HG03439 (cell line): ENCODE measurements around the gene CENATAC.
"Not testable (repeated sequence)": the region's sequence is repeated elsewhere in the genome, so short reads cannot be mapped to it uniquely, and the experiment has no call there.

Experiments
- ATAC-seq: cut with Tn5 transposase; IDR thresholded peaks from one replicate; pipeline ENCODE4 v1.9.1; 2021; ENCODE audit warnings: mild to moderate bottlenecking, moderate library complexity; ENCODE audit not compliant: unreplicated experiment

The CENATAC gene

GRCh38 chr11:118997627-118998387 is at the start of gene CENATAC:
CENATAC (plus strand) TSS chr11:118998138; CDS start chr11:118998198, 60 bp downstream.
- peak; percentile 90 for ATAC-seq

DNA sequence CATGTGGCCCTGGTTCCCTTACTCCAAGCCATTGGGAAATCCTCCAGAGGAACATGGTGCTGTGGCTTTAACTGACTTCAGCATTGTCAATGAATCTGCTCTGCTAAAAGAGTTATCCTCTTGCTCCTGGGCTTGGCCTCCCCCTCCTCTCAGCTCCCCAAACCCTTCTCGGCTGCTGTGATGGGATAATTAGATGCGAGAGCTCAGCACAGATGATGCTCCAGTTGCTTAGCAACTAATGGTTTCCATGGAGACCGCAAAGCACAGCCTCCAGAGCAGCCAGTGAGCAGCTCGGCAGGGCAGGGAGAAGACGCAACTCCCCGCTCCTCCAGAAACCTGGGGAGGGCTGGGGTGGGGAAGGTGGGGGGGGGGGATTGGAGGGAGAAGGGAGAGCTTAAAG is 44.7 kb upstream of the CENATAC start:
- ATAC-seq, result no peak

DNA sequence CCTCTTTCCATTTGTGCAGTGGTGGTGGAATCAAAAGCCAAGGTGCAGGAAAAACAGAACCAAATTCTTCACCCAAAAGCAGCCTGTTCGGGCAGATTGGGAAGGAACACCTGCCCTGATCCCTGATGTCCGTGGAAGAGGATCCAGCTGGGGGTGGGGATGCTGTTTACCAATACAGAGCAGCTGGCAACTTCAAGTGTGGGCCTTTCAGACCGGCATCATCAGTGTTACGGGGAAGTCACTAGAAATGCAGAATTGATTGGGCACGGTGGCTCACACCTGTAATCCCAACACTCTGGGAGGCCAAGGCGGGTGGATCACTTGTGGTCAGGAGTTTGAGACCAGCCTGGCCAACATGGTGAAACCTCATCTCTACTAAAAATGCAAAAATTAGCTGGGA is 44.0 kb upstream of the CENATAC start:
- ATAC-seq, result not testable (repeated sequence)

DNA sequence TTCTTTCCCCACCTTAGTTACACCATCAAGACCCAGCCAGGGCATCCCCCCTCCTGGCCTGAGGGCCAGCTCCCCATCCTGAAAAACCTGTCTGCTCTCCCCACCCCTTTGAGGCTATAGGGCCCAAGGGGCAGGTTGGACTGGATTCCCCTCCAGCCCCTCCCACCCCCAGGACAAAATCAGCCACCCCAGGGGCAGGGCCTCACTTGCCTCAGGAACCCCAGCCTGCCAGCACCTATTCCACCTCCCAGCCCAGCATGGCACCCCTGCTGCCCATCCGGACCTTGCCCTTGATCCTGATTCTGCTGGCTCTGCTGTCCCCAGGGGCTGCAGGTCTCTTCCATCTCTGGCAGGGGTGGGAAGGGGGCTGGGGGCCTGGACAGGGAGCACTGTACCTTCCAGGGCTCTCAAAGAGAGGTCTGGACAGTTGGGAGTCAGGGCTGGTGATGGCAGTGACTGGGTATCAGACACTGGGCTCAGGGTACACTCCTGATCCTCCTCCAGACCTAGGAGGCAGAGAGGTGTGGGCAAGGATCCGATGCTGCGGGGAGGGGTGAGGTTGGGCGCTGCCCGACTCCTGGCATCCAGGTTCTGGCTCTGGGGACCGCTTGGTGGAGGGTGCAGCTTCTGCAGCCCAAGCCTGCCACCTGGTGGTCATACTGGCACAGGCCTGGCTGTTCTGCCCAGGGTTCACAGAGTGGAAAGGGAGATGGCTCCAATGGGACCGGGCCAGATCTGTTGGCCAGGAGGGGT is 41.7 kb upstream of the CENATAC start, which contains the start of gene UPK2:
TSS of gene UPK2 (plus strand) at position 205 of the 753 bp plus-strand sequence. CDS start at position 258, 53 bp downstream.
- ATAC-seq, result peak; percentile 64

DNA sequence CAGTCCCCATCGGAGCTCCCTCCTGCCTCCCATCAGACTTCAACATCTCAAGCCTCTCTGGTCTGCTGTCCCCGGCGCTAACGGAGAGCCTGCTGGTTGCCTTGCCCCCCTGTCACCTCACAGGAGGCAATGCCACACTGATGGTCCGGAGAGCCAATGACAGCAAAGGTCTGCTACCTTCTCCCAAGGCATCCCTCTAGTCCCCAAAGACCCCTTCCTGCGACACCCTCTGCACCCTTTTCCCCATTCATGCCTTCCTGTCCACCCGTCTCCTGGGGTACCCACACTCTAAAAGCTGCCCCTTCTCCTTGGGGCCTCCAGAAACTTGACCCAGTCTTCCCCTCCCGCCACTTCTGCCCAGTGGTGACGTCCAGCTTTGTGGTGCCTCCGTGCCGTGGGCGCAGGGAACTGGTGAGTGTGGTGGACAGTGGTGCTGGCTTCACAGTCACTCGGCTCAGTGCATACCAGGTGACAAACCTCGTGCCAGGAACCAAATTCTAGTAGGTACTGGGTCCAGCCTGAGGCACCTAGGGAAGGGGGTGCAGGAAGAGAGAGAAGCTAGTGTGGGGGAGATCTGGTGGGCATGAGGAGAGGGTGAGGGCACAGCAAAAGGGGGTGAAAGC is 41.0 kb upstream of the CENATAC start:
- ATAC-seq, result no peak

- no peak for ATAC-seq
Measured at GRCh38 chr11:118957549-118957948, 40.4 kb upstream of the CENATAC start.

DNA sequence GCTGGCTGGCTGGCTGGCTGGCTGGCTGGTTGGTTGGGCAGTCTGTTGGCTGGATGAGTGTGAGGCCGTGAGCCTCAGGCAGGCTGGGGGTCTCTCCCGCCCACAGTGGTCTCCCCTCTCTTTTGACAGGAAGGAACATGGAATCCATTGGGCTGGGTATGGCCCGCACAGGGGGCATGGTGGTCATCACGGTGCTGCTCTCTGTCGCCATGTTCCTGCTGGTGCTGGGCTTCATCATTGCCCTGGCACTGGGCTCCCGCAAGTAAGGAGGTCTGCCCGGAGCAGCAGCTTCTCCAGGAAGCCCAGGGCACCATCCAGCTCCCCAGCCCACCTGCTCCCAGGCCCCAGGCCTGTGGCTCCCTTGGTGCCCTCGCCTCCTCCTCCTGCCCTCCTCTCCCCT is 40.0 kb upstream of the CENATAC start:
- ATAC-seq, result no peak

DNA sequence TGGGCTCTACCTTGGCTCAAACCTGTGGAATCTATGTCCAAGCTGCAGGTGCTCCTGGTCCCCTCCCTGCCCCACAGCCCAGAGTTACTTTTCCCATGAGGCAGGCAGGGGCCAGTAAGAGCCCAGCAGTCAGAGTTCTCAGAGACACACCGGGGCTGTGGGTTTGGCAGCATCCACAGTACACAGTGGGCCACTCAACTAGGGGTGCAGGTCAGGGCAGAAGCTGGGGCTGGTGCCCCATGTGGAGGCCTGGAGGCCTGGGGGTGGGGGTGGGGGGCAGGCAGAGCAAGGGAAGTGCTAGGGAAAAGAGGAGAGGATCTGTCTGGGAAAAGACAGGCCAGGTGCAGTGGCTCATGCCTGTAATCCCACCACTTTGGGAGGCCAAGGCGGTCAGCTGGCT is 39.4 kb upstream of the CENATAC start:
- ATAC-seq, result no peak

DNA sequence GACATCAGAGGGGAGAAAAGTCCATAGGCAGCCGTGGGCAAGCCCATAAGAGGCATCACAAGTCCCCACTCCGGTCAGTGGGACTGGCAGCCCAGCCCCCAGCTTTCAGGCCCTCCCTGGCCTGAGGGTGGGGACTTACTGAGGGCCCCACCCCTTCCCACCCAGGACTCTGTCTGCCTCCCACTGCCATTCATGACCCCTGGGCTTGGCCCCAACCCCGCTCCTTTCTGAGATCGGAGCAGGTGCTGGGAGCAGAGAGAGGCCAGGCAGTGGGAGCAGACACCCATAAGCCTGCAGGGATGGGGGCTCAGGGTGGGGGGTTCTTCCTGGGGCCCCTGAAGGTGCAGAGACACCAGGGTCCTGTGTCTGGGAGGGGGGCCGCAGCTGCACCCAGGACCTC is 36.7 kb upstream of the CENATAC start:
- no peak for ATAC-seq

DNA sequence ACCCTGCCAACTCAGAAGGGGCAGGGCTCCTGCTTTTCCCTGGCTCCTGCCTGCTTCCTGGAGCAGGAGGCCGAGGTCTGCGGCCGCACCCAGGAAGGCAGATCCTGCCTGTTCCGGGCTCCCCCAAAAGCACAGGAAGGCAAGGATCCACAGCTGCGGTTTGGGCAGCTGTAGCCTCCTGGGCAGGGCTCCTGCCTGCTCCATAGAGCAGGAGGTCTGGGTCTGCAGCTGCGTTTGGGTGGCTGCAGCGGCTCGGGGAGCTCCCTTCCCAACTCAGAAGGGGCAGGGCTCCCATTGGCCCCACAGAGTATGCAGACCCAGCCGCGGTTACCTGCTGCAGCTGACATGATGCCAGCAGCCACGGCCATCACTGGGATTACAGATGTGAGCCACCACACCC is 36.3 kb upstream of the CENATAC start:
- ATAC-seq, result no peak

DNA sequence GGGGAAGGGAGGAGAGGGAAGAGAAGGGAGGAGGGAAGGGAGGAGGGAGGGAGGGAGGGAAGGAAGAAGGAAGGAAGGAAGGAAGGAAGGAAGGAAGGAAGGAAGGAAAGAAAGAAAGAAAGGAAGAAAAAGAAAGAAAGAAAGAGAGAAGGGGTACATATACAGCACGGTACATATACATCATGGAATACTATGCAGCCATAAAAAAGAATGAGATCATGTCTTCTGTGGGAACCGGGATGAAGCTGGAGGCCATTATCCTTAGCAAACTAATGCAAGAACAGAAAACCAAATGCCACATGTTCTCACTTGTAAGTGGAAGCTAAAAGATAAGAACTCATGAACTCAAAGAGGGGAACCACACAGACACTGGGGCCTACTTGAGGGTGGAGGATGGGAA is 28.4 kb upstream of the CENATAC start:
- not testable (repeated sequence) for ATAC-seq

- no peak for ATAC-seq
Measured at GRCh38 chr11:118971646-118972045, 26.3 kb upstream of the CENATAC start, which contains the start of gene FOXR1. FOXR1 (plus strand) TSS chr11:118971761; CDS start chr11:118971932, 171 bp downstream.

- no peak for ATAC-seq
Measured at GRCh38 chr11:118973985-118974384, 24.0 kb upstream of the CENATAC start.

DNA sequence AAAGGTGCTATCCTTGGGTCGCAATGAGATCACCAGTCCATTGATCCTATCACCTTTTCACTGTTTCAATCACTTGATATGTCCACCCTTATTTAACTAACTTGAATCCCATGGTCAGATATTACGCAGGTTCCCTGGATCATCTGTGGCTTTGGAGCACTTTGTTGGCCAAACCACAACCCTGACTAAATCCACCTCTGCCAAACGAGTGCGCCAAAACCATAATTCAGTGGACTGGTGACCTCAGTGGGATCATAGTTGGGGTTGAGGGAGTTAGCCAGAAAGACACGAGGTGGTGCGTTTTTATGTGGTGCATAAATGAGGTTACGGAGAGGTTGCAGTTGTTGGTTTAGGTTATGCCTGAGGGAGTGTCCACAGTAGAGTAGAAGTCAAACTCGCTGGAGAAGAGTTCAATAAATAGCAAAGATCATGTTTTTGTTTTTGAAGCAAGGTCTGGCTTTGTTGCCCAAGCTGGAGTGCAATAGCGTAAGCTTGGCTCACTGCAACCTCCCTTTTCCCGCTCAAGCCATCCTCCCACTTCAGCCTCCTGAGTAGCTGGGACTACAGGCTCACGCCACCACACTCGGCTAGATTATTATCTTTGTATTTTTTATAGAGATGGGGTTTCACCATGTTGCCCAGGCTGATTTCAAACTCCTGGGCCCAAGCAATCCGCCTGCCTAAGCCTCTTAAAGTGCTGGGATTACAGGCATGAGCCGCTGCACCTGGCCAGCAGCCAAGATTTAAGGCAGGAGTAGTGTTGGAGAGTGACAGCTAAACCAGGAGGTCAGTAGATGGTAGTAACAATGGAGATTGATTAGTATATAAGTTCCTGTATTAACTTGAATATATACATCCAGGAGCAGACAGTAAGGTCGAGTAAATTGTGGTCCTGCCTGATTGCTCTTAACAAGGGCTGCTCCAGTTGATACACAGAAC is 21.9 kb upstream of the CENATAC start:
- ATAC-seq, result no peak

DNA sequence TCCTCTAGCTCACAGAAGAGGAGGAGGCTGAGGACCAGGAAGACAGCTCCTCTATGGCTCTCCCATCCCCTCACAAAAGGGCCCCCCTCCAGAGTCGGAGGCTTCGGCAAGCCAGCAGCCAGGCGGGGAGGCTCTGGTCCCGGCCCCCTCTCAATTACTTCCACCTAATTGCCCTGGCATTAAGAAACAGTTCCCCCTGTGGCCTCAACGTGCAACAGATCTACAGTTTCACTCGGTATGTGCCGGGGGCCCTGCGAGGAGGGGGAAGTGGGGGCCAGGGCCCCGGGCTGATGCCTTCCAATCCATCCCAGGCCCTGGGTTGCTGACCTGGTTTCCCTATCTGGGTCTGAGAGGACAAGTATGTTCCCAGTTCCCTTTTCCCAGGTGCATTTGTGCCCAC is 18.5 kb upstream of the CENATAC start:
- ATAC-seq, result no peak

DNA sequence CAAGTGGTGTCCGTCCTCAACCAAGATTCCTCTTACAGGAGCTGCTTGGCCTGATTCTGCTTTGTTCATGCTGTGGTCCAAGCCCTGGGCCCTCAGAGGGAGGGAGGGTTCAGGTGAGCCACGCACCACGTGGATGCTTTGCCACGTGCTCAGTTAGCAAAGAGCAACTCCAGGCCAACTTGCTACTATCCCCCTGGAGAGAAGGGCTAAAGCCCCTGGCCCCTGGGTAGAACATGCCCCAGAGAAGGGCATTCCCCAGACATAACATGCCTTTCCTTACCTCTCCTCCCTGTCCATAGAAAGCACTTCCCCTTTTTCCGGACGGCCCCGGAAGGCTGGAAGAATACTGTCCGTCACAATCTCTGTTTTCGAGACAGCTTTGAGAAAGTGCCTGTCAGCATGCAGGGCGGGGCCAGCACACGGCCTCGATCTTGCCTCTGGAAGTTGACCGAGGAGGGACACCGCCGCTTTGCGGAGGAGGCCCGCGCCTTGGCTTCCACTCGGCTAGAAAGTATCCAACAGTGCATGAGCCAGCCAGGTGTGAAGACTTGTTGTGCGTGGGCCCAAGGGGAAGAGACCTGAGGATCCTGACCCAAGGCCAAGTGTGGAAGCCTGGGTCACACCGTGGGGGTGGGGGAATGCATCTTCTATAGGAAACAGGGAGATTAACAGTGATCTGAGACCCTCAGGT is 17.6 kb upstream of the CENATAC start:
- no peak for ATAC-seq

GRCh38 chr11:118984337-118984736 is 13.6 kb upstream of the CENATAC start:
- not testable (repeated sequence) for ATAC-seq

DNA sequence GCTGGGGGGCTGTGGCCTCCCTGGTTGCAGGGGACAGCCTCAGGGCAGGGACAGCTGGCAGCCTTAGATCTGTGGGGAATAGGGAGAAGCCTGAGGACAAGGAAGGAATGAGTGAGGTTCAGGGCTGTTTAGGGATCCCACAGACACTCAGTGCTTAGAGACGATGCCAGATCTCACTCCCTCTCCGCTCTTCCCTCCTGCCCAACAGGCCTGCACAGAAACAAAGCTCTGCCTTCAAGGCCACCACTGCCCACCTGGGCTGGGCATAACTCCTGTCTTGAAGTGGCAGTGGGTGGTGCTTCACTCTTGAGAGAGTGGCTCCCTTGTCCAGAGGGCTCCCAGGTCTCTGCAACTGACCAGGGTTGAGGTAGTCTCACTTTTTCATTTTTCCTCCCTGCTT is 13.1 kb upstream of the CENATAC start:
- no peak for ATAC-seq

GRCh38 chr11:118988280-118988679 is 9.7 kb upstream of the CENATAC start:
- no peak for ATAC-seq

GRCh38 chr11:118991486-118992038 is 6.4 kb upstream of the CENATAC start:
- ATAC-seq, result not testable (repeated sequence)
